ENCODE data around the gene PNKD.

PNKD gene

GRCh38 chr2:218341381-218341780 is 71.1 kb downstream of the PNKD start:
- DNase-seq (ENCODE audit: low spot score) = no peak

- no peak for DNase-seq (ENCODE audit: low spot score)
Observed at GRCh38 chr2:218342837-218343236, 72.5 kb downstream of the PNKD start.

GRCh38 chr2:218343591-218343990 is 73.3 kb downstream of the PNKD start:
- DNase-seq (ENCODE audit: low spot score) = no peak

- no peak for DNase-seq (ENCODE audit: low spot score)
Observed at GRCh38 chr2:218344090-218344754, 73.9 kb downstream of the PNKD start.

- DNase-seq (ENCODE audit: low spot score) = no peak
Observed at GRCh38 chr2:218344755-218345417, 74.6 kb downstream of the PNKD start.

GRCh38 chr2:218345491-218346236 is 75.3 kb downstream of the PNKD start:
- no peak for DNase-seq (ENCODE audit: low spot score)

- no peak for DNase-seq (ENCODE audit: low spot score)
Observed at GRCh38 chr2:218347172-218347571, 76.9 kb downstream of the PNKD start.

- no peak for DNase-seq (ENCODE audit: low spot score)
Observed at GRCh38 chr2:218354045-218354444, 83.7 kb downstream of the PNKD start.

- no peak for DNase-seq (ENCODE audit: low spot score)
Observed at GRCh38 chr2:218354850-218355443, 84.6 kb downstream of the PNKD start.

- no peak for DNase-seq (ENCODE audit: low spot score)
Observed at GRCh38 chr2:218357236-218358177, 87.2 kb downstream of the PNKD start.

GRCh38 chr2:218360453-218360852 is 90.1 kb downstream of the PNKD start:
- no peak for DNase-seq (ENCODE audit: low spot score)

- DNase-seq (ENCODE audit: low spot score) = no peak
Observed at GRCh38 chr2:218362606-218363005, 92.3 kb downstream of the PNKD start.

GRCh38 chr2:218363736-218364135 is 93.4 kb downstream of the PNKD start:
- no peak for DNase-seq (ENCODE audit: low spot score)

GRCh38 chr2:218364196-218364595 is 93.9 kb downstream of the PNKD start:
- no peak for DNase-seq (ENCODE audit: low spot score)

- DNase-seq (ENCODE audit: low spot score) = no peak
Observed at GRCh38 chr2:218366621-218367414, 96.5 kb downstream of the PNKD start.

GRCh38 chr2:218367415-218368149 is 97.3 kb downstream of the PNKD start:
- DNase-seq (ENCODE audit: low spot score) = peak; percentile 90

GRCh38 chr2:218368150-218368528 is 97.8 kb downstream of the PNKD start:
- DNase-seq (ENCODE audit: low spot score) = no peak

GRCh38 chr2:218368621-218369153 is 98.4 kb downstream of the PNKD start:
- DNase-seq (ENCODE audit: low spot score) = no peak

- no peak for DNase-seq (ENCODE audit: low spot score)
Observed at GRCh38 chr2:218369330-218369729, 99.0 kb downstream of the PNKD start.
